LNCaP clone FGC (cell line): Measurements from ENCODE around the gene RASAL1.

Source experiments
- DNase-seq: peaks from one replicate; pipeline ENCODE4 v3.0.0-alpha.2; 2011; ENCODE audit warnings: low read depth
- H3K4me3 ChIP-seq: 2 replicates; pipeline ENCODE4 v1.5.1; 2011; ENCODE audit warnings: mild to moderate bottlenecking, low read depth, low read length, control low read depth
- CTCF ChIP-seq: IDR thresholded peaks from 2 replicates; pipeline ENCODE4 v1.5.1; 2012; ENCODE audit warnings: mild to moderate bottlenecking; ENCODE audit not compliant: control insufficient read depth, insufficient read depth; ENCODE audit errors: extremely low read depth

Gene RASAL1

DNA sequence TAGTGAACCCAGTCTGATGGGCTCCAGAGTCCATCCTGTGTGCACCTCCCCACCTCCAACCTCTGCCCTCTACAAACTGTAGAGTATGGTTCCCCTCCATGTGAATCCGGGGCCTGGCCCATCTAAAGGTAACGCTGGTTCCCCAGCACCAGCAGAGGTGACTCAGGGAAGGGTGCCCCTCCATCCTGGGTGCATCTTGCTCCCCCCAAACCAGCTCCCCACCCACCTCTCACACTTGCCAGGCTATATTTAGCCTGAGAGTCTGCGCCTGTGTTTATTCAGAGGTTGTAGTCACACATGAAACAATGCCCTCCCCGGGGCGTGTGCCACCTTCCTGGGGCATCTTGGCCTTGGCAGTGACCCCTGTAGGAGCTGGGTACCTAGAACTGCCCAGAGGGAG, 26.2 kb downstream of the RASAL1 start:
- H3K4me3 ChIP-seq, result no peak overlapping the region
- TF ChIP-seq CTCF, result no peak
- no peak for DNase-seq

DNA sequence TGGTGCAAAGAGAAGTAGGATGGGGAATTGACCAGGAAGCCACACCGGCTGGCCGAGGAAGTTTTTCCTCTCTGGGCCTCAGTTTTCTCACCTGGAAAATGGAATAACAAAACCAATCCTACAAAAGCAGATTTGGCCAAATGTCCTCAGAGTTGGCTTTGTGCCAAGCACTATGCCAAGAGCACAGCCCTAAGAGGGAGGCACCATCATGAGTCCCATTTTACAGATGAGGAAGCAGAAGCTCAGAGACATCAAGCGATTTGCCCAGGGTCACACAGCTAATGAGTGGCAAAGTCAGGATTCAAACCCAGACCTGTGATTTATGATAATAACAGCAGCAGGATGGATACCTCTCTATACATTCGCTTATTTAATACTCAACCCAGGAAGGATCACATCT, 27.3 kb downstream of the RASAL1 start:
- no peak for TF ChIP-seq CTCF
- H3K4me3 ChIP-seq, result no peak overlapping the region
- DNase-seq, result no peak

- H3K4me3 ChIP-seq, result no peak overlapping the region
- TF ChIP-seq CTCF, result no peak
- no peak for DNase-seq
Observed at GRCh38 chr12:113106361-113106760, 29.2 kb downstream of the RASAL1 start.

GRCh38 chr12:113105606-113106271, 29.8 kb downstream of the RASAL1 start:
- no peak for DNase-seq
- TF ChIP-seq CTCF, result no peak
- no peak overlapping the region for H3K4me3 ChIP-seq

DNA sequence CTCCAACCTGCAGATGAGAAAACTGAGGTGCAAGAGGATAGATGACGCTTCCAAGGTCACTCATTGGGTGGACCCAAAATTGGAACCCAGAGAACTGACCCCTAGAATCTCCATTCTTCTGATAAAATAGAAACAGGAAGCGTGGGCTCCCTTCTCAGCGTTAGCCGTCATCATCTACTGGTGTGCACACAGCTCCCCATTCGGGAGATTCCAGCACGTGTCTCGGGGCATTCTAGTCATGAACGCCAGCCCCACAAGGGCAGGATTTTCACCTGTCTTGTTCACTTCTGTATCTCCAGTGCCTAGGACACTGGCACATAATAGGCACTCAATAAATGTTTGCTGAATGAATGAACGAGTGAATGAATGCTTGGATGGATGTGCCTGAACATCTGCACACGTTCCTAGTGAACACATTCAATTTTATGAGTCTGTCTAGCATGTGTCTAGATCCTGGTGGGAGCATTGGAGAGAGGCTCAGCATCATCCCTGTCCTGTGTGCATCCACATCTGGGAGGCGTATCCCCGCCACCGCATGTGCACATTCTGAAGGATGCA, 30.5 kb downstream of the RASAL1 start:
- no peak for TF ChIP-seq CTCF
- no peak overlapping the region for H3K4me3 ChIP-seq
- no peak for DNase-seq

GRCh38 chr12:113103756-113104450, 31.7 kb downstream of the RASAL1 start:
- no peak for TF ChIP-seq CTCF
- H3K4me3 ChIP-seq, result no peak overlapping the region
- no peak for DNase-seq
